ENCODE data around the gene PRSS35.
"Not testable (repeated sequence)": the region's sequence is repeated elsewhere in the genome, so short reads cannot be mapped to it uniquely, and the experiment has no call there.

GRCh38 chr6:83550482-83550881, 38.1 kb downstream of the PRSS35 start:
- TF ChIP-seq EZH2 (IDR thresholded peaks at IDR 0.05; ENCODE audit: low read depth); CTCF (conservative IDR thresholded peaks at IDR 0.05): not testable (repeated sequence)
